Liver (tissue), 3 donors: ENCODE data around the gene IRF4.

Experiments used
- GABPA ChIP-seq, 2 donors: IDR thresholded peaks in 1 of 2; conservative IDR thresholded peaks in 1 of 2; 2 replicates each; pipeline ENCODE4 v1.6.1; 2016; ENCODE audit warnings: antibody characterized with exemption in 2 of 2, mild to moderate bottlenecking in 1 of 2, moderate library complexity in 1 of 2
- RAD21 ChIP-seq, 2 donors: IDR thresholded peaks; 2 replicates each; pipeline ENCODE4 v1.6.1; 2016; ENCODE audit warnings: antibody characterized with exemption in 2 of 2, mild to moderate bottlenecking in 2 of 2
- SP1 ChIP-seq: IDR thresholded peaks from 2 replicates; pipeline ENCODE4 v1.6.1; 2018; ENCODE audit warnings: antibody characterized with exemption, mild to moderate bottlenecking
- TF ChIP-seq, protein P1 (sequence below): IDR thresholded peaks from 2 replicates; pipeline ENCODE4 v1.6.1; 2016; ENCODE audit warnings: antibody characterized with exemption
- TF ChIP-seq, protein P2 (sequence below): fragments of 150-350 bp; IDR thresholded peaks from 2 replicates; pipeline ENCODE4 v1.5.1; 2017; ENCODE audit warnings: improper control_type of control experiment, low read depth, low read length; ENCODE audit not compliant: missing input control
- donor health status: healthy.
- donor health status: healthy.

DNA sequence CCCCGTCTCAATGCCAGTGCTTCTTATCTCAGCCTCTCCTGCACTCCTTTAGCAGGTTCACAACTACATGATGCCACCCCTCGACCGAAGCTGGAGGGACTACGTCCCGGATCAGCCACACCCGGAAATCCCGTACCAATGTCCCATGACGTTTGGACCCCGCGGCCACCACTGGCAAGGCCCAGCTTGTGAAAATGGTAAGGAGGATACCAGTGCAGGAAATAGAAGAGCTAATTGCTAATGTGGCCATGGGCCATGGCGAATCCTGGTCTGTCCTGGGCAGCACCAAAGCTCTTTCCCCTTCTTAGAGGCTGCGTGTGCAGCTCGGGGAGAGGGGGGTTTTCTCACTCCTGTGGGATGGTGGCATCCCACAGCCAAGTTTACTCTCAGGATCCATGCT lies 5.5 kb downstream of the IRF4 start:
- TF ChIP-seq GABPA (IDR thresholded peaks at IDR 0.05 in 1 of 2, conservative IDR thresholded peaks at IDR 0.05 in 1 of 2) (no peak), RAD21 (IDR thresholded peaks at IDR 0.05) (no peak), SP1 (no peak)
- TF ChIP-seq, protein P1, sequence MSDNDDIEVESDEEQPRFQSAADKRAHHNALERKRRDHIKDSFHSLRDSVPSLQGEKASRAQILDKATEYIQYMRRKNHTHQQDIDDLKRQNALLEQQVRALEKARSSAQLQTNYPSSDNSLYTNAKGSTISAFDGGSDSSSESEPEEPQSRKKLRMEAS: no peak
- TF ChIP-seq, protein P2, sequence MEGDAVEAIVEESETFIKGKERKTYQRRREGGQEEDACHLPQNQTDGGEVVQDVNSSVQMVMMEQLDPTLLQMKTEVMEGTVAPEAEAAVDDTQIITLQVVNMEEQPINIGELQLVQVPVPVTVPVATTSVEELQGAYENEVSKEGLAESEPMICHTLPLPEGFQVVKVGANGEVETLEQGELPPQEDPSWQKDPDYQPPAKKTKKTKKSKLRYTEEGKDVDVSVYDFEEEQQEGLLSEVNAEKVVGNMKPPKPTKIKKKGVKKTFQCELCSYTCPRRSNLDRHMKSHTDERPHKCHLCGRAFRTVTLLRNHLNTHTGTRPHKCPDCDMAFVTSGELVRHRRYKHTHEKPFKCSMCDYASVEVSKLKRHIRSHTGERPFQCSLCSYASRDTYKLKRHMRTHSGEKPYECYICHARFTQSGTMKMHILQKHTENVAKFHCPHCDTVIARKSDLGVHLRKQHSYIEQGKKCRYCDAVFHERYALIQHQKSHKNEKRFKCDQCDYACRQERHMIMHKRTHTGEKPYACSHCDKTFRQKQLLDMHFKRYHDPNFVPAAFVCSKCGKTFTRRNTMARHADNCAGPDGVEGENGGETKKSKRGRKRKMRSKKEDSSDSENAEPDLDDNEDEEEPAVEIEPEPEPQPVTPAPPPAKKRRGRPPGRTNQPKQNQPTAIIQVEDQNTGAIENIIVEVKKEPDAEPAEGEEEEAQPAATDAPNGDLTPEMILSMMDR: no peak
